Left kidney (tissue), 2 donors: ENCODE measurements around the gene CARD14. TPM values are rescaled to one million over a fixed set of nuclear protein-coding genes. Genes with fewer than 3 reads are reported as not detected.
"Not testable (repeated sequence)": the region's sequence is repeated elsewhere in the genome, so short reads cannot be mapped to it uniquely, and the experiment has no call there.

Experiments used
- DNase-seq: peaks from one replicate; pipeline ENCODE4 v3.0.0-alpha.2; 2013
- polyA plus RNA-seq: library from polyadenylated mRNA; unstranded; fragments of 120-200 nt; gene quantifications from one replicate; pipeline ENCODE4 v1.2.1, GENCODE V29; 2013; ENCODE audit not compliant: insufficient read length

CARD14 gene
- polyA plus RNA-seq, 1 donor = 2.2 TPM

- DNase-seq = peak; percentile 98
These were observed 22.6 kb upstream of the CARD14 start, which contains the start of gene EIF4A3 for GRCh38 chr17:80147035-80147822. TSS of gene EIF4A3 (minus strand) at chr17:80147128. CDS start at chr17:80146961, 167 bp downstream.

GRCh38 chr17:80151333-80151732, 18.5 kb upstream of the CARD14 start:
- DNase-seq = no peak

GRCh38 chr17:80152081-80152702, 17.6 kb upstream of the CARD14 start:
- DNase-seq = no peak

- DNase-seq = no peak
These were observed 16.8 kb upstream of the CARD14 start for GRCh38 chr17:80153004-80153403.

- DNase-seq = no peak
These were observed 15.7 kb upstream of the CARD14 start for GRCh38 chr17:80154166-80154565.

GRCh38 chr17:80155600-80155999, 14.2 kb upstream of the CARD14 start:
- DNase-seq = not testable (repeated sequence)

GRCh38 chr17:80158846-80159245, 11.0 kb upstream of the CARD14 start:
- no peak for DNase-seq

GRCh38 chr17:80160536-80160935, 9.3 kb upstream of the CARD14 start:
- DNase-seq = no peak

GRCh38 chr17:80163336-80163735, 6.5 kb upstream of the CARD14 start:
- DNase-seq = no peak

GRCh38 chr17:80164185-80164584, 5.6 kb upstream of the CARD14 start:
- DNase-seq = no peak

GRCh38 chr17:80166446-80166845, 3.4 kb upstream of the CARD14 start:
- no peak for DNase-seq

GRCh38 chr17:80168371-80168770, 1.5 kb upstream of the CARD14 start:
- DNase-seq = no peak

GRCh38 chr17:80169107-80169506, 723 bp upstream of the CARD14 start:
- no peak for DNase-seq

GRCh38 chr17:80171681-80172080, 1.9 kb downstream of the CARD14 start:
- DNase-seq = no peak

GRCh38 chr17:80173126-80173525, 3.3 kb downstream of the CARD14 start:
- no peak for DNase-seq

GRCh38 chr17:80173916-80174315, 4.1 kb downstream of the CARD14 start:
- DNase-seq = no peak

GRCh38 chr17:80176757-80177156, 6.9 kb downstream of the CARD14 start:
- DNase-seq = no peak

GRCh38 chr17:80177986-80178595, 8.3 kb downstream of the CARD14 start:
- DNase-seq = no peak

GRCh38 chr17:80180192-80180591, 10.4 kb downstream of the CARD14 start:
- DNase-seq = no peak

GRCh38 chr17:80181431-80181830, 11.6 kb downstream of the CARD14 start:
- DNase-seq = no peak

- no peak for DNase-seq
These were observed 12.5 kb downstream of the CARD14 start for GRCh38 chr17:80182118-80182844.

- DNase-seq = no peak
These were observed 13.0 kb downstream of the CARD14 start for GRCh38 chr17:80182845-80183223.
